Endothelial cell (in vitro differentiated cells): Measurements from ENCODE around the gene ALK. TPM values are rescaled to one million over a fixed set of nuclear protein-coding genes. Genes with fewer than 3 reads are reported as not detected.

Source experiments
- DNase-seq: peaks from one replicate; pipeline ENCODE4 v3.0.0; 2021; ENCODE audit warnings: low spot score
- H3K27ac Mint-ChIP-seq: one replicate; pipeline ENCODE4 v1.8.0; 2021; ENCODE audit warnings: mixed read lengths, inconsistent platforms; ENCODE audit not compliant: unreplicated experiment
- H3K27me3 Mint-ChIP-seq: one replicate; pipeline ENCODE4 v1.8.0; 2021; ENCODE audit warnings: mild to moderate bottlenecking, moderate library complexity, mixed read lengths, inconsistent platforms; ENCODE audit not compliant: unreplicated experiment
- H3K36me3 Mint-ChIP-seq: one replicate; pipeline ENCODE4 v1.8.0; 2021; ENCODE audit warnings: mild to moderate bottlenecking, low read depth, mixed read lengths, inconsistent platforms; ENCODE audit not compliant: unreplicated experiment
- H3K4me1 Mint-ChIP-seq: one replicate; pipeline ENCODE4 v1.8.0; 2021; ENCODE audit warnings: mild to moderate bottlenecking, mixed read lengths, inconsistent platforms; ENCODE audit not compliant: unreplicated experiment
- H3K4me3 Mint-ChIP-seq: one replicate; pipeline ENCODE4 v1.8.0; 2021; ENCODE audit warnings: mild to moderate bottlenecking, mixed read lengths, inconsistent platforms; ENCODE audit not compliant: unreplicated experiment
- H3K9me3 Mint-ChIP-seq: one replicate; pipeline ENCODE4 v1.8.0; 2021; ENCODE audit warnings: mixed read lengths, inconsistent platforms; ENCODE audit not compliant: unreplicated experiment
- CTCF ChIP-seq: fragments of 200-600 bp; sonication (generic); IDR thresholded peaks from one replicate; pipeline ENCODE4 v1.5.0; 2021; ENCODE audit warnings: antibody characterized with exemption; ENCODE audit not compliant: unreplicated experiment
- total RNA-seq: library from RNA; stranded (reverse); fragmentation: NEBNext Ultra II Directional; extraction: Animal tissue kit (Norgen Biotek cat#: 25700); gene quantifications from one replicate; pipeline ENCODE4 v1.2.1, GENCODE V29; 2021; ENCODE audit not compliant: unreplicated experiment

Gene ALK
- total RNA-seq, 1 donor from 2014 or later: 0.05 TPM

GRCh38 chr2:29530281-29530680 lies 391.1 kb downstream of the ALK start:
- no peak for DNase-seq
- H3K27ac Mint-ChIP-seq: no peak overlapping the region
- TF ChIP-seq CTCF: no peak
- H3K4me1 Mint-ChIP-seq: peaks cover 2% of the 10 kb centered on the region
- H3K27me3 Mint-ChIP-seq: no peaks in the 10 kb centered on the region
- H3K36me3 Mint-ChIP-seq: no peaks in the 10 kb centered on the region
- no peaks in the 10 kb centered on the region for H3K9me3 Mint-ChIP-seq
- no peak overlapping the region for H3K4me3 Mint-ChIP-seq

GRCh38 chr2:29528891-29529520 lies 392.4 kb downstream of the ALK start:
- no peak overlapping the region for H3K4me3 Mint-ChIP-seq
- no peak for DNase-seq
- peaks cover 4% of the 10 kb centered on the region for H3K36me3 Mint-ChIP-seq
- no peak overlapping the region for H3K27ac Mint-ChIP-seq
- H3K4me1 Mint-ChIP-seq: peaks cover 2% of the 10 kb centered on the region
- no peaks in the 10 kb centered on the region for H3K9me3 Mint-ChIP-seq
- TF ChIP-seq CTCF: no peak
- no peaks in the 10 kb centered on the region for H3K27me3 Mint-ChIP-seq

- Mint-ChIP-seq H3K27me3 (no peaks in the 10 kb centered on the region), H3K4me3 (no peak overlapping the region), H3K9me3 (no peaks in the 10 kb centered on the region), H3K36me3 (peaks cover 4% of the 10 kb centered on the region), H3K4me1 (peaks cover 2% of the 10 kb centered on the region), H3K27ac (no peak overlapping the region)
- no peak for TF ChIP-seq CTCF
- DNase-seq: no peak
Measured at GRCh38 chr2:29528371-29528770, 393.0 kb downstream of the ALK start.

- peaks cover 4% of the 10 kb centered on the region for H3K36me3 Mint-ChIP-seq
- no peak overlapping the region for H3K4me3 Mint-ChIP-seq
- no peak overlapping the region for H3K27ac Mint-ChIP-seq
- H3K27me3 Mint-ChIP-seq: no peaks in the 10 kb centered on the region
- no peaks in the 10 kb centered on the region for H3K9me3 Mint-ChIP-seq
- peaks cover 2% of the 10 kb centered on the region for H3K4me1 Mint-ChIP-seq
- no peak for DNase-seq
- TF ChIP-seq CTCF: no peak
Measured at GRCh38 chr2:29527947-29528346, 393.4 kb downstream of the ALK start.
